Tibial nerve (tissue), 4 donors: Measurements from ENCODE around the gene RPAP3. TPM values are rescaled to one million over a fixed set of nuclear protein-coding genes. Genes with fewer than 3 reads are reported as not detected.
"Not testable (repeated sequence)": the region's sequence is repeated elsewhere in the genome, so short reads cannot be mapped to it uniquely, and the experiment has no call there.

Experiments used
- DNase-seq, 2 donors: peaks; one replicate each; pipeline ENCODE4 v3.0.0-alpha.2; 2019; ENCODE audit warnings: low spot score in 2 of 2
- H3K27ac ChIP-seq, 4 donors: fragments of 200-600 bp; sonication (generic) in 3 of 4; one replicate each; pipeline ENCODE4 v1.5.1; 2017 to 2019; ENCODE audit warnings: mild to moderate bottlenecking in 1 of 4
- H3K27me3 ChIP-seq, 2 donors: fragments of 200-600 bp; sonication (generic) in 1 of 2; one replicate each; pipeline versions ENCODE4 v1.5.1 to v1.6.0; 2017 to 2019
- H3K36me3 ChIP-seq, 3 donors: fragments of 200-600 bp; sonication (generic); one replicate each; pipeline ENCODE4 v1.5.1; 2018 to 2019
- H3K4me1 ChIP-seq, 4 donors: fragments of 200-600 bp; sonication (generic) in 3 of 4; one replicate each; pipeline ENCODE4 v1.5.1; 2017 to 2019
- H3K4me3 ChIP-seq, 4 donors: fragments of 200-600 bp; sonication (generic) in 3 of 4; one replicate each; pipeline ENCODE4 v1.5.1; 2017 to 2019; ENCODE audit warnings: mild to moderate bottlenecking in 1 of 4, moderate library complexity in 1 of 4
- H3K9me3 ChIP-seq, 4 donors: fragments of 200-600 bp; sonication (generic) in 3 of 4; one replicate each; pipeline ENCODE4 v1.5.1; 2017 to 2019
- EP300 ChIP-seq, 2 donors: sonication (generic); formaldehyde crosslinking; IDR thresholded peaks; one replicate each; pipeline ENCODE4 v1.6.1; 2017; ENCODE audit warnings: antibody characterized with exemption in 2 of 2, mild to moderate bottlenecking in 1 of 2
- POLR2A ChIP-seq, 2 donors: fragments of 450-650 bp; IDR thresholded peaks; one replicate each; pipeline ENCODE4 v1.6.1; 2017; ENCODE audit warnings: antibody characterized with exemption in 2 of 2, mild to moderate bottlenecking in 2 of 2, moderate library complexity in 2 of 2
- WGBS, 2 donors: methylation state at CpG; one replicate each; pipeline ENCODE4 v1.1.5; 2018; 5-methylcytosine and 5-hydroxymethylcytosine counted together
- total RNA-seq, 4 donors: library from RNA; depleted of rRNA; stranded (reverse); fragments of >200 nt; gene quantifications; one replicate each; pipeline ENCODE4 v1.1.0, GENCODE V29; 2016
- TF ChIP-seq, protein P1 (sequence below), 5 experiments: fragments of 200-600 bp in 3 of 5; fragments of 450-650 bp in 2 of 5; sonication (generic) in 3 of 5; IDR thresholded peaks; one replicate each; pipeline ENCODE4 v1.5.1; 2016 to 2019; ENCODE audit warnings: antibody characterized with exemption in 5 of 5, mild to moderate bottlenecking in 3 of 5, moderate library complexity in 2 of 5

RPAP3 gene
- total RNA-seq, 4 donors from 2014 or later, result 8.8 to 19.2 (median 15.5) TPM

DNA sequence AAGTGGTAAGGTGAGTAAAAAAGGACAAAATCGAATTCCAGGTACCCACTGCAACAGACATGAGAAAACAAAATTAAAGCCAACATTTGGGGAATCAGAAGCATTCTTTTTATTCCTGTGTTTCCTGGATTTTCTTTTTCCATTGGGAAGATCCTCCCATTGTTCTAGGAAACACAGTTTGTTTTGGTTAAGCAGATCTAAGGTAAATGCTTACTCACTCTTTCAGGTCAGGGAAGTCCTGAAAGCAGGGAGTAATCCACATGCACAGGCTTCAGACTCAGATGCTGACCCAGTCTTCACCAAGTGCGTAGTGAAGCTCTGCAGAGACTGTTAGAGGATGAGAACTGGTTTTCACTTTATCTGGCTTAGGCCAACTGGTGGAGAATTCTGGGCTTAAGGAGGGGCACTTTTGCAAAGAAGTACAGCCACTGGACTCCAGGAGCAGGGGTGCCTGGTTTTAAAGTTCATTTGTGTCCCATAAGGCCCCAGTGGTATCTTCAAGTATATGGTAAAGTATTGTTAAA lies 57.7 kb downstream of the RPAP3 start:
- H3K4me1 ChIP-seq, result peaks cover 0 to 14% (median 0%) of the 10 kb centered on the region in 4 donors
- no peak overlapping the region for H3K27ac ChIP-seq
- no peak for DNase-seq
- no peak overlapping the region for H3K4me3 ChIP-seq
- no peaks in the 10 kb centered on the region for H3K27me3 ChIP-seq
- WGBS, 2 donors, result 90 to 95% methylated on average over 2 of the region's 2 CpGs
- H3K9me3 ChIP-seq, result peaks cover 0 to 19% (median 7%) of the 10 kb centered on the region in 4 donors
- no peak for TF ChIP-seq EP300 (IDR thresholded peaks at IDR 0.05)
- TF ChIP-seq, protein P1, sequence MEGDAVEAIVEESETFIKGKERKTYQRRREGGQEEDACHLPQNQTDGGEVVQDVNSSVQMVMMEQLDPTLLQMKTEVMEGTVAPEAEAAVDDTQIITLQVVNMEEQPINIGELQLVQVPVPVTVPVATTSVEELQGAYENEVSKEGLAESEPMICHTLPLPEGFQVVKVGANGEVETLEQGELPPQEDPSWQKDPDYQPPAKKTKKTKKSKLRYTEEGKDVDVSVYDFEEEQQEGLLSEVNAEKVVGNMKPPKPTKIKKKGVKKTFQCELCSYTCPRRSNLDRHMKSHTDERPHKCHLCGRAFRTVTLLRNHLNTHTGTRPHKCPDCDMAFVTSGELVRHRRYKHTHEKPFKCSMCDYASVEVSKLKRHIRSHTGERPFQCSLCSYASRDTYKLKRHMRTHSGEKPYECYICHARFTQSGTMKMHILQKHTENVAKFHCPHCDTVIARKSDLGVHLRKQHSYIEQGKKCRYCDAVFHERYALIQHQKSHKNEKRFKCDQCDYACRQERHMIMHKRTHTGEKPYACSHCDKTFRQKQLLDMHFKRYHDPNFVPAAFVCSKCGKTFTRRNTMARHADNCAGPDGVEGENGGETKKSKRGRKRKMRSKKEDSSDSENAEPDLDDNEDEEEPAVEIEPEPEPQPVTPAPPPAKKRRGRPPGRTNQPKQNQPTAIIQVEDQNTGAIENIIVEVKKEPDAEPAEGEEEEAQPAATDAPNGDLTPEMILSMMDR (IDR thresholded peaks at IDR 0.05), result no peak
- TF ChIP-seq POLR2A (IDR thresholded peaks at IDR 0.05), result no peak
- H3K36me3 ChIP-seq, result peaks cover 0 to 12% (median 0%) of the 10 kb centered on the region in 3 donors

GRCh38 chr12:47642310-47642709 lies 63.5 kb downstream of the RPAP3 start:
- Histone ChIP-seq H3K9me3 (peaks cover 0 to 40% (median 10%) of the 10 kb centered on the region in 4 donors), H3K36me3 (peaks cover 0 to 26% (median 0%) of the 10 kb centered on the region in 3 donors)
- not testable (repeated sequence) for H3K4me3 ChIP-seq, DNase-seq, H3K4me1 ChIP-seq, H3K27me3 ChIP-seq, H3K27ac ChIP-seq
- WGBS, 2 donors, result 95 to 98% methylated on average over 3 of the region's 3 CpGs

DNA sequence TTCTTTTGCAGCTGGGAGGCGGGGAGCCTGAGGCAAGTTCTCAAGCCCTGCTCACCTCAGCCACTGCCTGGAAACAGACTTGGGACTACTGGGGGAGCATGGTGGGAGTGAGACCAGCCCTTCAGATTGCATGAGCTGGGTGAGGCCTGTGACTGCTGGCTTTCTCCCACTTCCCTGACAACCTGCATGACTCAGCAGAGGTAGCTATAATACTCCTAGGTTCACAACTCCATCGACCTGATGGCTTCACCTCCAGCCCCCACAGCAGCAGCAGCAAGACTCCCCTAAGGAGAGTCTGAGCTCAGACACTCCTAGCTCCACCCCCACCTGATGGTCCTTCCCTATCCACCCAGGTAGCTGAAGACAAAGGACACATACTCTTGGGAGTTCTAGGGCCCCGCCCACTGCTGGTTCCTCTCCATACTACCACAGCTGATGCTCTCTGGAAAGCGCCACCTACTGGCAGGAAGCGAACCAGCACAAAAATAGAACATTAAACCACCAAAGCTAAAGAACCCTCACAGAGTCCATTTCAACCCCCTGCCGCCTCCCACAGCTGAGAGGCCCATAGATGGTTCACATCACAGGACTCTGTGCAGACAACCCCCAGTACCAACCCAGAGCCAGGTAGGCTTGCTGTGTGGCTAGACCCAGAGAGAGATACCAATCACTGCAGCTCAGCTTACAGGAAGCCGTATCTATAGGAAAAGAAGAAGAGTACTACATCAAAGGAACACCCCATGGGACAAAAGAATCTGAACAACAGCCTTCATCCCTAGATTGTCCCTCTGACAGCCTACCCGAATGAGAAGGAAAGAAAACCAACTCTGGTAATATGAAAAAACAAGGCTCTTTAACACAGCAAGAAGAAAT lies 68.7 kb downstream of the RPAP3 start:
- no peak for DNase-seq
- H3K4me1 ChIP-seq, result no peaks in the 10 kb centered on the region
- H3K27ac ChIP-seq, result no peak overlapping the region
- WGBS, 2 donors, result 68 to 70% methylated on average over 8 of the region's 8 CpGs
- H3K4me3 ChIP-seq, result no peak overlapping the region
- H3K27me3 ChIP-seq, result no peaks in the 10 kb centered on the region
- no peak for TF ChIP-seq EP300 (IDR thresholded peaks at IDR 0.05)
- TF ChIP-seq, protein P1 (IDR thresholded peaks at IDR 0.05), result peak in 1 of 5 experiments; percentile 23
- H3K9me3 ChIP-seq, result peaks cover 0 to 13% (median 0%) of the 10 kb centered on the region in 4 donors
- H3K36me3 ChIP-seq, result peaks cover 0 to 8% (median 0%) of the 10 kb centered on the region in 3 donors

DNA sequence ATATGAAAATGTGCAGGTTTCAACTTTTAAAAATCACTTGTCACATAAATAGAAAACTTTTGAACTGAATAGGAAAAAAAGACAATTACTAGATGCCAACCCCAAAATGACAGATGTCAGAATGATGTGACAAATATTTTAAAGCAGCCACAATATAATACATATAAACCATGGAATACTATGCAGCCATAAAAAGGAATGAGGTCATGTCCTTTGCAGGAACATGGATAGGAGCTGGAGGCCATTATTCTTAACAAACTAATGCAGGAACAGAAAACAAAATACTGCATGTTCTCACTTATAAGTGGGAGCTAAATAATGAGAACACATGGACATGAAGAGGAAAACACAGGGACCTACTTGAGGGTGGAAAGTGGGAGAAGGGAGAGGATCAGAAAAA lies 70.1 kb downstream of the RPAP3 start:
- H3K27ac ChIP-seq, H3K27me3 ChIP-seq, H3K4me3 ChIP-seq, DNase-seq, H3K36me3 ChIP-seq, H3K4me1 ChIP-seq: not testable (repeated sequence)
- peaks cover 0 to 11% (median 0%) of the 10 kb centered on the region in 4 donors for H3K9me3 ChIP-seq

GRCh38 chr12:47634127-47634526 lies 71.7 kb downstream of the RPAP3 start:
- H3K4me3 ChIP-seq, result no peak overlapping the region
- H3K27ac ChIP-seq, result no peak overlapping the region
- WGBS, 2 donors, result 65 to 67% methylated on average over 16 of the region's 16 CpGs
- TF ChIP-seq POLR2A (IDR thresholded peaks at IDR 0.05) (no peak), EP300 (IDR thresholded peaks at IDR 0.05) (no peak)
- TF ChIP-seq, protein P1 (IDR thresholded peaks at IDR 0.05), result no peak
- DNase-seq, result no peak
- H3K9me3 ChIP-seq, result peaks cover 0 to 11% (median 0%) of the 10 kb centered on the region in 4 donors
- H3K36me3 ChIP-seq, result no peaks in the 10 kb centered on the region
- H3K4me1 ChIP-seq, result no peaks in the 10 kb centered on the region
- no peaks in the 10 kb centered on the region for H3K27me3 ChIP-seq

DNA sequence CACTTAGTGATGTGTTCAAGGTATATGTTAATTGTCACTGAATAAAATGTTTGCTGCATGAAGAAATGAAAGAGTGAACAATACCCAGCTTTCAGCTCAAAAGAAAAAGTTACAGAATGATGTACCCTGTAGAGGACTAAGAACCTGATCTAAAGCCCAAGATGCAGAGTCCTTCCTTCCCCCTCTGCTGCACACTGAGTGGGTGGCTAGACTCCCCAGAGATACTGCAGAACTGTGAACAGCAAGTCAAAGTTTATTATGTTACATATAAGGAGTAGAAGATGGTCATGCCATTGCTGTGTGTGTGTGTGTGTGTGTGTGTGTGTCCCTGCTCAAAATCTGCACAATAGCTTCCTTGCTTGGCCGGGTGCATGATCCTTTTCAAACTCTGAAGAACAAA lies 83.9 kb downstream of the RPAP3 start:
- Histone ChIP-seq H3K27me3 (no peaks in the 10 kb centered on the region), H3K9me3 (peaks cover 0 to 3% (median 0%) of the 10 kb centered on the region in 4 donors), H3K36me3 (peaks cover 0 to 33% (median 0%) of the 10 kb centered on the region in 3 donors), H3K27ac (no peak overlapping the region), H3K4me3 (no peak overlapping the region), H3K4me1 (no peaks in the 10 kb centered on the region)
- DNase-seq, result no peak
- WGBS, 2 donors, result 65 to 71% methylated on average over 1 of the region's 1 CpG
- TF ChIP-seq, protein P1 (IDR thresholded peaks at IDR 0.05), result no peak
- TF ChIP-seq EP300 (IDR thresholded peaks at IDR 0.05) (no peak), POLR2A (IDR thresholded peaks at IDR 0.05) (no peak)
